Activated T-cell treated with anti-CD3 and anti-CD28 coated beads, Interleukin-2, amount 50 U/mL, for 48 hours (primary cell): ENCODE measurements around the gene REEP3.
"Not testable (repeated sequence)": the region's sequence is repeated elsewhere in the genome, so short reads cannot be mapped to it uniquely, and the experiment has no call there.

Experiments
- DNase-seq, 2 experiments: peaks; one replicate each; pipeline ENCODE4 v3.0.0-alpha.2; 2020

Gene REEP3, protein sequence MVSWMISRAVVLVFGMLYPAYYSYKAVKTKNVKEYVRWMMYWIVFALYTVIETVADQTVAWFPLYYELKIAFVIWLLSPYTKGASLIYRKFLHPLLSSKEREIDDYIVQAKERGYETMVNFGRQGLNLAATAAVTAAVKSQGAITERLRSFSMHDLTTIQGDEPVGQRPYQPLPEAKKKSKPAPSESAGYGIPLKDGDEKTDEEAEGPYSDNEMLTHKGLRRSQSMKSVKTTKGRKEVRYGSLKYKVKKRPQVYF

DNA sequence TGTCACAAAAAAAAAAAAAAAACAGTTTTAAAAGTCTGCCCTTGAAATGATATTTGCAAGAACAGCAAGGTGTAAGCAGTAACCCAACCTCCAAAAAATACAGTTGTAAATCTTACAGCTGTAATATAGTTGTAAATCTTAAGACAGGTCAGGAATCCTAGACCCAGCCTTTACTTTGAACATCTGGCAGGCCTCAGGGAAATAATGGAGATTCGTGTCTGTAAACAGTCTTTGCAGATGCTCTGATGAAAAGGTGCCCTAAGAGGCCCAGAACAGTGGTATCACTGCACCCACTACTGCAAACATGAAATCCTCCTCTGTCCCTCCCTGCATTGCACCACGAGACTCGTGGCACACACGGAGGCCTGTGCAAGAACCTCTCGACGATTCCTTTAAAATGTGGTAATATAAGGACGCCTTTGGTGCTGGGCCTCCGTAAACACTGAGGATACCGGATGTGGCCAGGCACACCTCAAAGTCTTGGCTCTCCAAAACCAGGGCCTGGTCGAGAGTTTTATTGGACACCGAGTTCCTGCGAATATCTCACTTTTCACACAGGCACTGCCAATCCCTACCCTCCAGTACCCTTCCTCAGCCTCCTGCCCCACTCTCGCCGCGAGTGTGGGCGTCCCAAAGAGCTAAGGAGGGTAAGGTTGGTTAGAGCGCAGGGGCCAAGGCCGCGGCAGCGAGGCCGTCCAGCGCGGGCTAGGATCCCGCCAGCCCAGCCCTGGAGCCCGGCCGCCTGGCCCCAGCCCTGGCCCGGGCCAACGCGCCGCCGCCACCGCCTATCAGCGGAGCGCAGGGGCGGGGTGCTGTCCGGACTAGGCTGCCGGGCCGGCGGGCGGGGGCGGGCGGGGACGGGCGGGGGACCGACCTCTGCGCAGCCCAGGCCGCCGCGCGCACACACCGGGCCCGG, at the start of gene REEP3:
REEP3 (plus strand) TSS at position 902 of the 916 bp plus-strand sequence. CDS start 145 bp downstream, outside the sequence.
- DNase-seq: peak; percentile 76

DNA sequence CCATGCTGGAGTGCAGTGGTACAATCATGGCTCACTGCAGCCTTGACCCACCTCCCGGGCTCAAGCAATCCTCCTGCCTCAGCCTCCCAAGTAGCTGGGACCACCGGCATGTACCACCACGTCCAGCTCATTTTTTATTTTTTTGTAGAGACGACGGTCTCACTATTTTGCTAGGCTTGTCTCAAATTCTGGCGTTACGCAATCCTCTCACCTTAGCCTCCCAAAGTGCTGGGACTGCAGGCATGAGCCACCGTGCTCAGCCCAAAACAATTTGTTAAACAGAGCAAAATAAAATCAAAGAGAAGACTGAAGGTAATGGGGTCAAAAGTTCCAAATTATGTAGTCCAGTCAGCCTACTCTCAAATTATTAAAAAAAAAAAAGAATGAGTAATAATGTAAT, 46.7 kb upstream of the REEP3 start:
- DNase-seq: no peak

DNA sequence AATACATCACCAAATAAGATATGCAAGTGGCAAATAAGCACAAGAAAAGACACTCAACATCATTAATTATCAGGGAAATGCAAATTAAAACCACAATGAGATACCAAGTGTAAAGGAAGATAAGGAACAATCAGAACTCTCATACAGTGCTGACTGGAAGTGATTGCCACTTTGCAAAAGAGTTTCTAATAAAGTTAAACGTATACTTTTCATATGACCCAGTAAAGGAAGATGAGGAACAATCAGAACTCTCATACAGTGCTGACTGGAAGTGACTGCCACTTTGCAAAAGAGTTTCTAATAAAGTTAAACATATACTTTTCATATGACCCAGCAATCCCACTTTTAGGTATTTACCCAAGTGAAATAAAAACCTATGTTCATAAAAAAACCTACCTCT, 43.3 kb upstream of the REEP3 start:
- no peak for DNase-seq

DNA sequence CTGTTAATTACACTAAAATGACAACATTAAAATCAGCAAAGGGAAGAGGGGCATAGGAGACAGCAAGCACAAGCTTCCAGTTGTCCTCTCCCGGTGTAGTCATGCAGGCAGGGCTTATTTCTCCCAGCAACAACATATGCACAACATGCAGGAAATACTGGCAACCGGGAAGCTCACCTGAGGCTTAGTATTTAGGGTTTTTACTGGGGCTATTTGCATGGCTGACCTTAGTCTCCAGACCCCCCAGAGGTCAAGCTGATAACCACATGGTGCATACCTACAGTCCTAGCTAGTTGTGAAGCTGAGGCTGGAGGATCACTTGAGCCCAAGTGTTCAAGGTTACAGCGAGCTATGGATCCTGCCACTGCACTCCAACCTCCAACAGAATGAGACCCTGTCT, 42.6 kb upstream of the REEP3 start:
- no peak for DNase-seq

DNA sequence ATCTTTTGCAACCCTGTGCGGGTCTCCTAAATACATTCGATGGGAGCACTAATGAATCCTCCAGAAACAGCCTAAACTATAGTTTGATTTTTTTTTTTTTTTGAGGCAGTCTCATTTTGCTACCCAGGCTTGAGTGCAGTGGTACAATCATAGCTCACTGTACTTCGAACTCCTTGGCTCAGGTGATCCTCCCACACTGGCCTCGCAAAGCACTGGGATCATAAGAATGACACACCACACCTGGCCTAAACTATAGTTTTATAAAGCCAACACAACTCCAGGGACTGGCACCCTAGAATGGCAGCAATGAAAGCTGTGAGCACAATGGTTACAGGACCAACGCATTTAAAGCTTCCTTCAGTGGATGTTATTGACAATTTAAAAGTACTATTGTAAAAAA, 41.0 kb upstream of the REEP3 start:
- no peak for DNase-seq

DNA sequence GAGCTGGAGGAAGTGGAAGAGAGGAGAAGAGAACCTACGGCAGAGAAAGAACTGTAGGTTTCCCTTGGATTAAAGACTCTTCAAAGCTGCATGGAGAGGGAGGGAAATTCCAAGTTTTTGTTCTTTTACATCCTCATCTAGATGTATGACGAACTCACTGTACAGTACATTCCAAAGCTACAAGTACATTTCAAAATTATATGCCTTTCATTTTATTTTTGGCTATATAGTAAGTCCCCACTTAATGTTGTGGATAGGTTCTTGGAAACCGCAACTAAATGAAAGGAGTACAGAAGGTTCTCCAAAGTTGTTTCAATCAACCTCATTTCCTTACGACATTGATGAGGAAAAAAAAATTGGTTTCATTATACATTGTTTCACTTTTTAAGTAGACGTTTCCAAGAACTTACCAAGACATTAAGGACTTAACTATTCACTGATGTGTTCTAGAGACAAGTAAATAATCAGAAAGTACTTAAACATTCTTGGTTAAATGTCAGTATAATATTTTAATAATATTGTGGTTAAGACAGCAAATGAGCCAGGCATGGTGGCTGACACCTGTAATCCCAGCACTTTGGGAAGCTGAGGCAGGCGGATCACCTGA, 39.3 kb upstream of the REEP3 start:
- no peak for DNase-seq

DNA sequence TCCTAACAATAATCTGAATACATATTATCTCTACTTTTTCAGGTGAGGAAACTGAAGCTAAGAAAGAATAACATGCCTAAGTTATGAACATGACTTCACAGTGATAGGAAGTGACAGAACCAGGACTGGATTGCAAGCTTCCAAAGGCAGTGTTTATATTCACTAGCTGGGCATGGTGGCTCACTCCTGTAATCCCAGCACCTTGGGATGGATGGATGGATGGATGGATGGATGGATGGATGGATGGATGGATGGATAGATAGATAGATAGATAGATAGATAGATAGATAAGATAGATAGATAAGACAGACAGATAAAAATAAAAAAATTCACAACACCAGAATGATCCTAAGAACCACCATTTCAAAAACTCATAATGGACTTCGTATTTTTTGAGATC, 37.2 kb upstream of the REEP3 start:
- DNase-seq: no peak

DNA sequence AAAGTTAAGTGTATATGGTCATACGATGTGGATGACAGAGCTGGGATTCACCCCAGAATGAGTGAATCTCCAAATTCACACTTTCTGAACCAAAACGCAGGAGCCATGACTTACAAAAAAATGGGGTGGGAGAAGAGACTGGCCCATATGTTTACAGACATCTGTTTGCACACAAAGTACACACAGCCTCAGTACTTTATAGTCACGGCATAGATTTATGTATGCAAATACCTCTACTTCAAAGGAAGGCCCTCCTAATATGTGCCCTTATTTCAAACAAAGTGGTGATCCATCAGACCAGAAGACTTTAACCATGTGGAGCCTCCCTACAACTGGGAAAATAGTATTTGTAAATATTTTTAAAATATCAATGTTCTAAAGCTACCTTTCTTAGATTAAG, 33.2 kb upstream of the REEP3 start:
- no peak for DNase-seq

DNA sequence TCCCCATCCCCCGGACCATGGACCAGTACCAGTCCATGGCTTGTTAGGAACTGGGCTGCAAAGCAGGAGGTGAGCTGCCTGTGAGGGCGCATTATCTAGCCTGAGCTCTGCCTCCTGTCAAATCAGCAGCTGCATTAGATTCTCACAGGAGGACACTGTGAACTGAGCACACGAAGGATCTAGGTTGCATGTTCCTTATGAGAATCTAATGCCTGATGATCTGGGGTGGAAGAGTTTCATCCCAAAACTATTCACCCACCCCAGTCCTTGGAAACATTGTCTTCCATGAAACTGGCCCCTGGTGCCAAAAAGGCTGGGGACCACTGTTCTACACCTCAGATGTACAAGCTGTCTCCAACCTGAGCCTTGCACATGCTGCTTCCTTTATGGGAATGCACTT, 31.4 kb upstream of the REEP3 start:
- DNase-seq: no peak

DNA sequence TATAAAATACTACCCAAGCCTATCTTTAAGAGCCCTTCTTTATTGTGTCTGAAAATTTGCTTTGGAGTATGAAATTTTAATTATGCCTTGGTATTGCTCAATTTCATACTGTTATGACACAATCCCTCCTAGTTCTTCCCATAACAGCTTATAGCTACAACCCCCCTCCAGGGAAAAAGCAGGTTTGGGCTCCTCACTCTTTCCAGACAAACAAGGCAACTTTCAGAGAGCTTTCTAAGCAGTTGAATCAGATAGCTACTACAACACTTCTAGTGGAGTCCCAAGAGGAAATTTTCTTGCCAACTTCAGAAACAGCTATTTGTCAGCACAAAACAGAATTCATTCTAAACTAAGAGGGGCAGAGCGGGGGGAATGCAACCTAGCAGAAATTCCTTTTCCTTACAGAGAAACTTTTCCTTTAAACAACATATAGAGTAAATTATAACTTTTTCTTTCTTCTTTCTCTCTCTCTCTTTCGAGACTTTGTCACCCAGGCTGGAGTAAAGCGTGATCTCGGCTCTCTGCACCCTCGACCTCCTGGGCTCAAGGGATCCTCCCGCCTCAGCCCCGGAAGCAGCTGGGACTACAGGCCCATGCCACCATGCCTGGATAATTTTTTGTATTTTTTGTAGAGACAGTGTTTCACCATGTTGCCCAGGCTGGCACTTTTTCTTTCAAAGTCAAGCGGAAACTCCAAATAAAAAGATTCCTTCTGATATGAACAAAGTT, 29.4 kb upstream of the REEP3 start:
- no peak for DNase-seq

DNA sequence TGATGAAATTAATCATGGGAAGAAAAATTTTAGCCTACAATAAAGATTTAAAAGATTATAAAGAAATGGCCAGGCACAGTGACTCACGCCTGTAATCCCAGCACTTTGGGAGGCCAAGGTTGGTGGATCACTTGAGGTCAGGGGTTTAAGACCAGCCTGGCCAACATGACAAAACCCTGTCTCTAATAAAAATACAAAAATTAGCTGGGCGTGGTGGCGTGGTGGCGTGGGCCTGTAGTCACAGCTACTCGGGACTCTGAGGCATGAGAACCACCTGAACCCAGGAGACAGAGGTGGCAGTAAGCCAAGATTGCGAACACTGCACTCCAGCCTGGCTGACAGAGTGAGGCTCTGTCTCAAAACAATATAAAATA, 28.9 kb upstream of the REEP3 start:
- not testable (repeated sequence) for DNase-seq

DNA sequence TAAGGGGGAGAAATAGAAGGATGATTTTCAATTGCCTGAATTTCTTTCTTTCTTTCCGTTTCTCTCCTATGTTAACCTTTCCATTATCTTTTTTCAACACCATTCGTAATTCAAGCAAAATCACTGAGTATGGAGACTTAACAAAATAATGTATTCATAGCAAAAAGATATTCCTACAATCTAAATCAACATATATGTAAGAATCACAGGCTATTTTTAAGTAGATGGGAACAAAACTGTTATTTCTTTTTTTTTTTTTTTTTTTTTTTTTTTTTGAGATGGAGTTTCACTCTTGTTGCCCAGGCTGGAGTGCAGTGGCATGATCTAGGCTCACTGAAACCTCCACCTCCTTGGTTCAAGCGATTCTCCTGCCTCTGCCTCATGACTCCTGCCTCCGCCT, 28.2 kb upstream of the REEP3 start:
- no peak for DNase-seq

DNA sequence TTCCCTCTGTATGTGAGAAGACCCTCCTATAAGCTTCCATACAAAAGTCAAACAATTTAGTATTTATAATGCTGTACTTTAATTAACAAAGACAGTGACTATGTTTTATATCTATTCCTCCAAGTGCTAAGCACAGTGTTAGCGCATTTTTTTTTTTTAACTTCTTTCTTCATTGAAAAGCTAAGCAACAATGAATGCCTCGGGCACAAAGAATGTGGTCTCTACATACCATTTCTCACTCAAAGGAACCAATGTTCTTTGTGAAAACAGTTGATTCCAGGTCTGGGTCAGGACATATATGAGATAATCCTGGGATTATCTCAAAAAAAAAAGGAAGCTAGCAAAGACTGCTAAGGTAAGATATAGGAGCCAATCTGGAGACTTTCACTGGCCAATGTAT, 26.2 kb upstream of the REEP3 start:
- DNase-seq: no peak

DNA sequence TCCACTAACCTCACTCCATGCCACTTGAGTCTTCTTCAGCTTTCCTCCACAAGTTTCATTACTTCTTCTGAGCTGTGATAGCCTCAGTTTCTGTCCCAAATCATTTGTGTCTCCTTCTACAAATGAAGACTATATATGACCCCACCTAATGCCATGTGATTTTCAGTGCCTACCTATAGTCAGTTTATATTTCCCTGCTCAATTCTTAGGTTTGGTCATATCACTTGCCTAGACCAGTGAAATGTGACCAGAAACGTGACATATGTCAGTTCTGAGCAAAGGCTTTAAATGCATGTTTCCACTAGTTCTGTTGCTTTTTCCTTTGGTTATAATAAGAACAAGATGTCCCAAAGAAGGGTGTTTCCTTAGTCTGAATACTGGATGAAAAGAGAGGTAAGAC, 24.6 kb upstream of the REEP3 start:
- no peak for DNase-seq

DNA sequence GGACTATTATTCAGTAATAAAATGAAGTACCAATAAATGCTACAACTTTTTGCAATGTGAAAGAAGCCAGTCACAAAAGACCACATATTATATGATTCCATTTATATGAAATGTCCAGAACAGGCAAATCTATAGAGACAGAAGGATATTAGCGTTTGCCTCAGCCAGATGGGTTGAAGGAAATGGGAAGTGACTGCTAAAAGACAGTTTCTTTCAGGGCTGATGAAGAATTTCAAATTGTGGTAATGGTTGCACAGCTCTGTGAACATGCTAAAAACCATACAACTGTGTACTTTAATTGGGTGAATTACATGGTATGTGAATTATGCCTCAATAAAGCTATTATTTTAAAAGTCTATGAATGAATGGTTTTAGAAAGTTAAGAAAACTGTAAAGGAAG, 23.9 kb upstream of the REEP3 start:
- no peak for DNase-seq

DNA sequence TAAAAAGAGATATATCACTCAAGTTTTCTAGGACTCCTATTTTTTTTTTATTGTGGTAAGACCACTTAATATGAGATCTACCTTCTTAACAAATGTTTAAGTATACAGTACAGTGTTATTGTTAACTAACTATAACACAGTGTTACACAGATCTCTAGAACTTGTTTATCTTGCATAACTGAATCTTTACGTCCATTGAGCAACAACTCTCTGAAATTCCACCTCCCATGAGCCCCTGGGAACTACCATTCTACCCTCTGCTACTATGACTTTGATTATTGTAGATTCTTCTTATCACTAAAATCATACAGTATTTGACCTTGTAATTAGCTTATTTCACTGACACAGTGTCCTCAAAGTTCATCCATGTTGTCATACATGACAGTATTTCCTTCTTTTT, 22.5 kb upstream of the REEP3 start:
- DNase-seq: no peak

DNA sequence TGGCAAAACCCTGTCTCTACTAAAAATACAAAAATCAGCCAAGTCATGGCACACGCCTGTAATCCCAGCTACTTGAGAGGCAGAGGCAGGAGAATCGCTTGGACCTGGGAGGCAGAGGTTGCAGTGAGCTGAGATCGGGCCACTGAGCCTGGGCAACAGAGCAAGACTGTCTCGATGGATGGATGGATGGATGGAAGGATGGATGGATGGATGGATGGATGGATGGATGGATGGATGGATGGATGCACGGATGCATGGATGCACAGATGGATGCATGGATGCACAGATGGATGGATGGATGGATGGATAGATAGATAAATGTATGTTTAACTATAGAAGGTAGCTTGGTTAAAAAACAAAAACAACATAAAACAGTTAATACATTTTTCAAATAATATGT, 20.6 kb upstream of the REEP3 start:
- DNase-seq: not testable (repeated sequence)

DNA sequence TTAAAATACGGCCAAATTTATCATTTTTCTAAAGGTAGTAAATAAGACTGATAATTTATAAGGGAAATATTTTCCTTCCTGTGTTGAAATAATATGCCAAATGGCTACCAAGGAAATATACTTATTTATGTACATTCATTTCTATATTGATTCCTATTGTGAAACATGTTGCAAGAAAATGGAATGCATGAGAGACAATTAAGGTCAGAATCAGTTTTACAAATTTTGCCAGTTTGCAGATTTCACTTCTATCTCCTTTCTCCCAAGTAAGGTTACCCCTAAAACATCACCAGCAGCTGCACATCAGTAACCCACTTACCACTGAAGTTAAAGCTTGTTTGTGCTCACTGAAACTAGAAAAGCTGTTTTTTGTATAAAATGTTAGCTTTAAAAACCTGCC, 19.2 kb upstream of the REEP3 start:
- DNase-seq: no peak

DNA sequence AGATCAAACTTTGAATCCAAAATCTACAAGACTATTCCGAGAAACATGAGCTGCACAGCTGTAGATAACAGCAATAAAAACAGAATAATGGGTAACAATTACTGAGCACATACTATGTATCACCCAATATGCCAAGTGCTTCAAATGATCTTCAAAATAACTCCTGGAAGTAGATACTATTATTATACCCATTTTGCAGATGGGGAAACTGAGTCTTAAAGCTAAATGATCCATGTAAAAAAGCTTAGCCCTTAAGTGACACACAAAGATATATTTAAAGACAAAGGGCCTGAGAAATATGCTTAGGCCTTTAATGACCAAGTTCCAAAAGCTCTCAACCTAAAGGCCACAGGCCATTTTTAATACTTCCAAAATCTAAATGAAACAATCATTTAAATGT, 18.4 kb upstream of the REEP3 start:
- DNase-seq: no peak

DNA sequence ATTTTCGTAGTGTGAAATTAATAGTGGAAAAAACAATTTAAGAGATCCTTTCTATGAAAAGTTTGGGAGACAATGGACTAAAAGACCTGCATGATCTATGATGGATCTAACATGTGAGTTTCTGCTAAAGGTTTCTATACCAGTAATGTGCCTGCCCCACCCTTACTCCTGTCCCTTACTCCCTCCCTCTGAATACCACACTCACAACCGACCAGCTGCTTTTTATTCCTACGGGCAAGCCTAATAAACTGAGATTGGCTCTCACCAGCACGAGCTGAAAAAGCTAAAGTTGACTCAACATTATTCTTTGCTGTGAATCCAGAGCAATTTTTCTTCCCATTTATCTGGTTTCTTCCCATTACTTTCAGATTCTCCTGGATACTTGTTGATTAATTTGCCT, 17.8 kb upstream of the REEP3 start:
- no peak for DNase-seq

DNA sequence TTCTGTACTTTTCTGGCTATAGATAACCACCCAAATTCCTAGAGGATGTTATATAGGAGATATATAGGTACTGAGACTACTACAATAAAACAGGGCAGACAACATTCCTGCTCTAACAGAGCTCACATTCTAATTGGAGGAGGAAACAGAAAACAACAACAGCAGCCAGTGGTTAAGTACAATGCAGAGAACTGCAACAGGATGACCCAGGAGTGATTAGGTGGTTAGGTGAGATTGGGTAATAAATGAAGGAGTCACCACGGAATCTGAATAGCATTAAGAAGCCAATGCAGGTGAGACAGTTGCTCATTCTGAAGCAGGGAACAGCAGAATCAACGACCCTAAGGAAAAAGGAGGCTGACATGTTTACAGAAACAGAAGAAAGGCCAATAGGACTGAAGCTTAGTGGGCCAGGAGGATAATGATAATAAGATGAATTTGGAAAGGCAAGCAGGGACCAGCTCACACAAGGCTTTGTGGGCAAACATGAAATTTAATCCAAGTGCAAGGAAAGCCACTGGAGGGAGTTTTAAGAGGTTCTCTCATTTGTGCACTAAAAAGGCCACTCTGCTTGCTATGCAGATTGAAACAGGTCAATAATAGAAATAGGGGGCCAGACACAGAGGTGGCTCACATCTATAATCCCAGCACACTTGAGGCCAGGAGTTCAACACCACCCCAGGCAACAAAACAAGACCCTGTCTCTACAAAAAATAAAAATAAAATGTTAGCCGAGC, 16.9 kb upstream of the REEP3 start:
- DNase-seq: no peak

DNA sequence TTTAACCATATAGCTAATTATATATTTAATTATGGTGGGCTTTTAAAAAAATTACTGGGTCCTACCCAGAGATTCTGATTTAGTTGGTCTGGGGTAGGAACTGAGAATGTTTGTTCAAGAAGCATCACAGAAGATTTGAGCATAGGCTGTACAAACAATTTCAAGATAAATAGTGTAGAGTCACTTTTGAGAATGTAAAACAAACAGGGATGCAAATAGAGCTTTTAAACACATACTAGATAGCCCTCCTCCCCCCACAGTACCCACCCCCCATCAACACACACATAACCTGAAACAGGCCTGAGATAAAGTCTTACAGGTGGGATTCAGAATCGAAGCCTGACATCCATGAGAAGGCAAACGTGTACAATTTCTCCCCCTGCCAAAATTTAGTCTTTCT, 15.6 kb upstream of the REEP3 start:
- no peak for DNase-seq

DNA sequence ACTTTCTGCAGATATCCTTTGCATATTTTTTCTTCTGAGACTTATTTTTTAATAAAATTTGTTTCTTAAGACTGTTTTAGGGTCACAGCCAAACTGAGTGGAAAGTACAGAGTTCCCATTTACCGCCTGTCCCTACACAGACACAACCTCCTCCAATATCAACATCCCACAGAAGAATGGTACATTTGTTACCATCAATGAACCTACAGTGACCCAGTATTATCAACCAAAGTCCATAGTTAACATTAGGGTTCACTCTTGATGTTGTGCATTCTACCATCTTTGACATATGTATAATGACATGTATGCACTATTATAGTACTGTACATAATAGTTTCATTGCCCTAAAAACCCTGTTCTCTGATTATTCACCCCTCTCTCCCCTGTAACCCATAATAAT, 14.6 kb upstream of the REEP3 start:
- DNase-seq: no peak
